BJ (cell line): Measurements from ENCODE around the gene OTULIN. TPM values are rescaled to one million over a fixed set of nuclear protein-coding genes. Genes with fewer than 3 reads are reported as not detected.

Experiments
- CTCF ChIA-PET: fragments of 350-600 bp; formaldehyde crosslinking; extraction: SDS; loops from one replicate; lab custom pipeline; 2021; ENCODE audit warnings: antibody characterized with exemption, inconsistent platforms; lab: Yijun Ruan, JAX
- POLR2A ChIA-PET: fragments of 300-600 bp; sonication (Branson Sonifier 250); formaldehyde crosslinking; extraction: SDS; loops from one replicate; lab custom pipeline; 2021; ENCODE audit warnings: antibody characterized with exemption; lab: Charles Lee
- DNase-seq: peaks from one replicate; pipeline ENCODE4 v3.0.0-alpha.2; 2011; ENCODE audit warnings: low read depth
- H3K27me3 ChIP-seq: 2 replicates; pipeline ENCODE4 v1.6.0; 2011; ENCODE audit warnings: low read length; ENCODE audit not compliant: control insufficient read depth, insufficient read depth
- H3K36me3 ChIP-seq: 2 replicates; pipeline ENCODE4 v1.5.1; 2011; ENCODE audit warnings: low read length; ENCODE audit not compliant: control insufficient read depth, insufficient read depth
- H3K4me3 ChIP-seq: 2 replicates; pipeline ENCODE4 v1.5.1; 2011; ENCODE audit warnings: low read depth, mild to moderate bottlenecking, control low read depth, low read length
- CTCF ChIP-seq: IDR thresholded peaks from 2 replicates; pipeline ENCODE4 v1.5.1; 2011; ENCODE audit warnings: low read depth, mild to moderate bottlenecking, control low read depth, inconsistent platforms, low read length, moderate library complexity; ENCODE audit not compliant: insufficient read depth
- polyA plus RNA-seq: library from polyadenylated mRNA; depleted of rRNA; stranded (reverse); fragments of >200 nt; gene quantifications from 2 replicates; pipeline ENCODE4 v1.2.3, GENCODE V29; 2011

The OTULIN gene
- polyA plus RNA-seq, 1 experiment = 10.1 TPM

DNA sequence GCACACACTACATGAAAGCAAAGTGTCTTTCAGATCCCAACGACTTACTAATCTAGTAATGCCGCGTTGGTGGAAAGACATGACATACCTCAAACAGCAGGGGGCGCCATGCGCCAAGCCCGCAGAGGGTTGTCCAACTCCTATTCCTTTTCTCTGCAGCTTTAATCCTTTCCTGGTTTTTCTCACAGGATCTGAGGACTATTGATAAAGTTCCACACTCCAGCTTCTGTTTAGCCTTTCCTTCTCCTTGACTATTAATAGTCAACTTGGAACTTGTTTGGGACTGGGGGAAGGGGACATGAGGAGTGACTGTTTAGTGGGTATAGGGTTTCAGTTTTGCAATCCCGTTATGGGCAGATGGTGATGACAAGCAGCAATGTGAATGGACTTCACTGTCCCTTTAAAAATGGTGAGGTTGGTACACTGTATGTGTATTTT, 62.9 kb downstream of the OTULIN start:
- POLR2A ChIA-PET = no interaction called here
- Histone ChIP-seq H3K4me3 (no peak overlapping the region), H3K27me3 (no peaks in the 10 kb centered on the region), H3K36me3 (peaks cover 1% of the 10 kb centered on the region)
- CTCF ChIA-PET = interaction anchor here (0.6 to 6.6 kb wide), 37 partner anchors 8 to 325 kb away, joined by 3 to 92 read pairs (median 4); partner anchors contain the start of gene ANKH
- no peak for DNase-seq
- peak; percentile 91 for TF ChIP-seq CTCF

GRCh38 chr5:14727928-14728458, 63.5 kb downstream of the OTULIN start:
- POLR2A ChIA-PET = no interaction called here
- peaks cover 1% of the 10 kb centered on the region for H3K36me3 ChIP-seq
- no peaks in the 10 kb centered on the region for H3K27me3 ChIP-seq
- H3K4me3 ChIP-seq = no peak overlapping the region
- CTCF ChIA-PET = interaction anchor here (0.7 to 6.6 kb wide), 31 partner anchors 7 to 325 kb away, joined by 3 to 92 read pairs (median 4); partner anchors contain the start of gene ANKH
- TF ChIP-seq CTCF = no peak
- DNase-seq = no peak

GRCh38 chr5:14728459-14728938, 64.0 kb downstream of the OTULIN start:
- Histone ChIP-seq H3K36me3 (peaks cover 1% of the 10 kb centered on the region), H3K27me3 (no peaks in the 10 kb centered on the region), H3K4me3 (no peak overlapping the region)
- no peak for TF ChIP-seq CTCF
- no peak for DNase-seq
- ChIA-PET POLR2A (no interaction called here), CTCF (interaction anchor here (0.6 to 6.6 kb wide), 10 partner anchors 61 to 1076 kb away, joined by 5 to 92 read pairs (median 8); partner anchors contain the start of gene ANKH)

DNA sequence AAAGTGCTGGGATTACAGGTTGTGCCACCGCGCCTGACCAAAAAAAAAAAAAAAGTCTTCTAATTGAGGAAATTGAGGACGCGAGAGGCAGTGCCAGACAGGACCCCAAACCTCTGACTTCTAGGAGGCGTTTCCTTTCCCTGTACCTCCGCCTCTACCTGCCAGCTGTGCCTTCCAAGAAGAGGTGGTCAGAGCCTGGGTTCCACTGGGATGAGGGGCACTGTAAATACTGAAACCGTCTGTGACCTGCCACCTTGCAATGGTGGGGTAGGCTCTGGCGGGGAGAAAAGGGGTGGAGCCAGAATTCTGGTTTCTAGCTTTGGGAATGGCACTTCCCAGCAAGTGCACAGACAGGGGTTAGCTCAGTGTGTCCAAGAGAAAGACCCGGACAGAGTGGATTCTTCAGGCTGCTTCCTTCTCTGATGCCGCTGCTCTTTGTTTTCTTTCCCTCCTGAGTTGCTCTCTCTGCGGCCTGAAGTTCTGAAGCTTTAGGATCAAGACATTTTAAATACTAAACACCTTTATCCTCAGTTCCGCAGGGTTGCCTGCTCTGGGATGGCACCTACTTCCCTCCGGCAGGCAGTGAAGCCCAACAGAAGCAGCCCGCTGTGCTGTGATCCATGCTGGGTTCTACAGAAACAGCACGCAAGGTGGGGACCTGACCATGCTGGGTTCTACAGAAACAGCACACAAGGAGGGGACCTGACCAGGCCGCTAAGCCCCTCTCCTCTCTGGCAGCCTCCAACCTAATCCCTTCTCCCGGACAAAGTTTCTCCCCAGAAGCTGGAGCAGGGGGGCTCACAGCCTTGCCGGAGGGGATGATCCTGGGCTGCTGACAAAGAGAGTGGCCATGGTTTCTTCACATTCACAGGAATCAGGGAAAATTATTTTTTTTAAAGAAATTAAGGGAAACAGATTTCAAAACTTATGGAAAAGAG, 65.2 kb downstream of the OTULIN start:
- CTCF ChIA-PET = interaction anchor here (0.6 to 1.4 kb wide), 3 partner anchors 9 to 270 kb away, joined by 3 read pairs; no protein-coding TSS in a partner anchor
- Histone ChIP-seq H3K27me3 (no peaks in the 10 kb centered on the region), H3K4me3 (no peak overlapping the region), H3K36me3 (peaks cover 1% of the 10 kb centered on the region)
- no peak for DNase-seq
- POLR2A ChIA-PET = no interaction called here
- no peak for TF ChIP-seq CTCF

GRCh38 chr5:14730466-14730865, 65.9 kb downstream of the OTULIN start:
- no peak for DNase-seq
- H3K4me3 ChIP-seq = no peak overlapping the region
- ChIA-PET CTCF (interaction anchor here (1.4 to 1.7 kb wide), 2 partner anchors 10 to 45 kb away, joined by 3 to 4 read pairs; no protein-coding TSS in a partner anchor), POLR2A (no interaction called here)
- H3K27me3 ChIP-seq = no peaks in the 10 kb centered on the region
- H3K36me3 ChIP-seq = peaks cover 1% of the 10 kb centered on the region
- TF ChIP-seq CTCF = no peak
